SW480 (cell line): ENCODE data around the gene SLC5A10.
"Not testable (repeated sequence)": the region's sequence is repeated elsewhere in the genome, so short reads cannot be mapped to it uniquely, and the experiment has no call there.

Experiments
- DNase-seq: peaks from one replicate; pipeline ENCODE4 v3.0.0-alpha.2; 2016; ENCODE audit warnings: low spot score

The SLC5A10 gene

DNA sequence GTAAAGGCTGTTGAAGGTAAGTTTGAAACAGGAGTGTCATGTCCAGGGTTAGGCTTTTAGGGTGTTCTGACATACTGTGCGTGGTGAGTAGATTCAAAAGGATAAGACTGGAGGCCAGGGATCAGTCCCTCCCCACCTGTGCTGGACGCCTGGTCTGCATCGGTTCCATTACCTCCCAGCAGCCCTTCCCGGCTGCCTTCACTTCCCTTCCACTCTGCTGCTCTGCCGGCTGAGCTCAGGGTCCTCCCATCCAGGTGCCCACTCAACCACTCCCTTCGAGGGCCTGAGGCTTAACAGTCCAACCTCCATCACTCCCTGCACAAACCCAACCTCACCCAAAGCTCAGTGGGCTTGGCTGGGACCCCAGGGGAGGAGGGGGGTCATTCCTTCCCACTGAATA, 4.1 kb upstream of the SLC5A10 start:
- no peak for DNase-seq

DNA sequence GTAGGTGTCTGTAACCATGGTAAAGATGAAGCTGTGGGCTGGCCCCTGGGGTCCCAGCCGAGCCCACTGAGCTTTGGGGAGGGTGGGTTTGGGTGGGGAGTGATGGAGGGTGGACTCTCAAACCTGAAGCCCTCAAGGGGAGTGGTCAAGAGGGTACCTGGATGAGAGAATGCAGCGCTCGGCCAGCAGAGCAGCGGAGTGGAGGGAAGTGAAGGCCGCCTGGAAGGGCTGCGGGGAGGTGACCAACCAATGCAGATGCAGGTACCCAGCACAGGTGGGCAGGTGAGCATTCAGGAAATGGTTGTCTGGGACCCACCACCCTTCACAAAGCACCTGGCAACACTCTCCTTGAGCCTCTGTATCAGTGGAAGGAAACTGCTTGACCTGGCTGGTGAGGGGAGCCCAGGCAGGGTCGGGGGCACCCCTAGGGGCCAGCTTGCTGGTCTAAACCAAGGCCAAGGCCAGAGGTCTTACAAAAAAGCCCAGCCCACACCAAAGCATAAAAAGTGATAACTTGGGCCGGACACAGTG, 3.4 kb upstream of the SLC5A10 start:
- no peak for DNase-seq

DNA sequence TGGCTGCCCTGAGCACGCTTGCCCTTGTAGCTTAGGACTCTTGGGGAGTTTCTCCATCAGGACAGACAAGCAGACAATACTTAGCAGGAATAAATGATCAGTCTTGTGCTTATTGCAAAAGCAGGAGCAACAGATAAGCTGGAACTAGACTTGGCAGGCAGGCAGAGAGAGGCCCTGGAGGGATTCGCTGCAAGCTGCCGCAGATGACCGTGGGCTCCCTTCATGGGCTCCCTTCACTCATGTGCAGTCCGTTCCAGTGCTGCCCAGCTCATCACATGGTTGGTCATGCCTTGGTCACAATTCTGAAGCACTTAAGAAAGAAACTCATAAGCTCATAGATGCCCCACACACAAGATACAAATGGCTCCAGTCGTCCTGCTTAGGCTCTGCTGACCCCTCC, 2.4 kb upstream of the SLC5A10 start:
- DNase-seq = no peak

DNA sequence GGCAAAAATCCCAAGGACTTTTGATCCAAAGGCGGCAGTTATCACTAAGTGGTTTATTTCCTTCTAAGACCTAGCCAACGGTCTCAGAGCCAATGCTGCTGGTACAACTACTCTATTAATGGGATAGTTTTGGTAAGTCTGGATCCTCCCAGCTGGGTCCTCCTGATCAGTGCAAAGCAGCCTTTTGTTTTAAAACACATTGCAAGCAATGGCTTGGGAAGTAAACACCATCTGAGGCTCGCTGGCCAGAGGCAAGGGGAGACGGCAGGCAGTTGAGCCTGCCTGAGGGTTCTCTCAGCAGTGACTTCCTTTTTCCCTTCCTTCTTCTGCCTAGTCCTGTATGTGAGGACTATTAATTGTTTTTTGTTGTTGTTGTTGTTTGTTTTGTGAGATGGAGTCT, 1.6 kb upstream of the SLC5A10 start:
- DNase-seq = no peak

DNA sequence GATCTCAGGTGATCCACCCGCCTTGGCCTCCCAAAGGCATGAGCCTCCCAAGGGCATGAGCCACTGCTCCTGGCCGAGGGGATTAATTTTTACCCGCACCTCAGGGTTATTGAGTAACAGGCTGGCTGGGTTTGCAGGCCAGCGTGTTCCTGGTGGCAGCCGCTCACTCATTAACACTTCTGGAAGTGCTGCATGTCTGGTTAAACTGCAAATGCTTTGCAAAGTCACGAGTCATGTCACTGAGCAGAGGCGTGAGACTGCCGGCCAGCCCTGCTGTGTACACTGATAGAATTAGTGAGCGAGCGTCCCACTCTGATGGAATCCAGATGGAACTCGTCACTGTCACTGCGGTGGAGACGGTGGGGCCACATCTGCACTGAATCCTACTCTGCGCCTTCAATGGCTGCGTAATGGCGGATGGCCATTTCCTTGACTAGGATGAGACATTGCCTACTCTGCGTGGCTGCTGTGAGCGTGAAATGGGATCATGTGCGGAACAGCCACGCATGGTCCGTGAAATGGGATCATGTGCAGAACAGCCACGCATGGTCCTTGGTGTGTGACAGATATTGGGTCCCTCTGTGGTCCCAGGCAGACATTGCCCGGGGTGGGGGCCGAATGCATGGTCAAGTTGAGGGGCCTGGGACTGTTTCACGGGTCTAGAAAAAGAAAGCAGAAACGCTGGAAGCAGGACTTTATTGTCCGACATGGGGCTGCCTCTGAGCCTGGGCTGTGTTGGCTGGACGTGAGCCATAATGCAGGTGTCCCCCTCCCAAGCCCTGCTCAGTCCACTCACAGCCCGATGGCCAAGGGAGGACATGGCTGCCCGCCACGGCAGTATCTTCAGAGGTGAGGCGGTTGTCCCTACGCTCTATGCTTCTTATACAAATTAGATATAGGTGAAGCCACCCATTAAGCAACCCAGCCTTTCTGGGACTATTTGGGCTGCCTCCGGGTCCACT, 740 bp upstream of the SLC5A10 start:
- no peak for DNase-seq

DNA sequence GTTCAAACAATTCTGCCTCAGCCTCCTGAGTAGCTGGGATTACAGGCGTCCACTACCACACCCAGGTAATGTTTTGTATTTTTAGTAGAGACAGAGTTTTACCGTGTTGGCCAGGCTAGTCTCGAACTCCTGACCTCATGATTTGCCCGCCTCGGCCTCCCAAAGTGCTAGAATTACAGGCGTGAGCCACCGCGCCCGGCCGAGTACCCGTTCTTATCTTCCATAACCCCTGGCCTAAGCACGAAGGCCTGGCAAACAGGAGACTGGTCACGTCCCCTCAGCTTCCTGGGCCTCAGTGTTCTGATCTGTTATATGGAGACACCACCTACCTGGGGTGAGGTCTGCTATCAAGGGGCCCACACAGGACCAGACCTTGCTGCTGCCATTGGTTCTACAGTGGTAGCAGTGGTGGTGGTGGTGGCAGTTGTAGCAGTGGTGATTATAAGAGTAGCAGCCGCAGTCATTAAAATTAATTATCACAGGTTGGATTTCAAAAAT, 1.3 kb downstream of the SLC5A10 start:
- no peak for DNase-seq

DNA sequence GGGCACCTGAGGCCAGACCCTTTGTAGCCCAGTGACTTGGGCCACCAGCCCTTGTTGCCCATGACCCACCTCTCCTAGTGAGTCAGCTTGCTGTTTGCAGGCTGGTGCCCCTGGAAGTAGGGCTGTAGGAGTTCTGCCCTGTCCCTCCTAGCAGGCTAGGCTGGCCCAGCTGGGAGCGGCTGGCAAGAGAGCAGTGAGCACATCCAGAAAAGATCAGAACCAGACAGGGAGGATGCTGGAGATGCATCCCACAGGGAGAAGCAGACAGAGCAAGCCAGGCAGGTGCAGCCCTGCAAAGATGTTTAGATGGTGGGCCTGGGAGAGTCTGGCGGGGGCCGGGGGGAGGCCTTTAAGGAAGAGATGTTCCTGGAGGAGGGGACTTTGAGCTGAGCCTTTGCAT, 2.4 kb downstream of the SLC5A10 start:
- DNase-seq = no peak

DNA sequence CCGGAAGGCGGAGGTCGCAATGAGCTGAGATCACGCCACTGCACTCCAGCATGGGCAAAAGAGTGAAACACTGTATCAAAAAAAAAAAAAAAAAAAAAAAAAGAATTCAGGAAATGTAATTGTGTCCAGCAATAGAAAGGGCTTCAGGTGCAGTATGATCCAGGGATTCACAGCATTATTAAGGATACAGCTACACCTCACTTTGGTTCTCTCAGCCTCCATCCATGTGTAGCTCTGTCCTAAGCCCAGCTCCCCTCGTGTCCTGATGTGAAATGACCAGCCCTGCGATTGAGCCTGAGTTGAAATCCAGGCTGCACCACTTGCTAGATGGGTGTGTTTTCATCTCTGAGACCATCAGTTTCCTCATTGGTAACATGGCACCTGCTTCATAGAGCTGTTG, 3.0 kb downstream of the SLC5A10 start:
- no peak for DNase-seq

DNA sequence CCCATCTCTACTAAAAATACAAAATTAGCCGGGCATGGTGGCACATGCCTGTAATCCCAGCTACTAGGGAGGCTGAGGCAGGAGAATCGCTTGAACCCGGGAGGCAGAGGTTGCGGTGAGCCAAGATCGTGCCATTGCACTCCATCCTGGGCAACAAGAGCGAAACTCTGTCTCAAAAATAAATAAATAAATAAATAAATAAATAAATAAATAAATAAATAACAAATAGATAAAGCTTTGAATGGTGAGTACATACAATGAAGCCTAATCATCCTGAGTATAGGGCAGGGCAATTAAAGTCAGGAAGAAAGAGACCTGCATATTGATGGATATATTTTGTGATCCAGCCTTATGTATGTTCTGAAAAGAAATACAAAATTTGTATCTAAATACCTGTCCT, 4.1 kb downstream of the SLC5A10 start:
- not testable (repeated sequence) for DNase-seq

DNA sequence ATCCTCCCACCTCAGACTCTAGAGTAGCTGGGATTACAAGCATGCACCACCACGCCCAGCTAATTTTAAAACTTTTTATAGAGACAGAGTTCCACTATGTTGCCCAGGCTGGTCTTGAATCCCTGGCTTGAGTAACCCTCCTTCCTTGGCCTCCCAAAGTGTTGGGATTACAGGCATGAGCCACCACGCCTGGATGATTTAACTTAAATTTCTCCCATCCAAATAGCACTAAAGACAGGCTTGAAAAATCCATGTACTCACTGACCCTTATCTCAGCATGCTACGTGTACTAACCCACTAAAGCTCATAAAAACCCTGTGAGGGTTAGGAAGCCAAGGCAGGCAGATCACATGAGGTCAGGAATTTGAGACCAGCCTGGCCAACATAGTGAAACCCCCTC, 4.6 kb downstream of the SLC5A10 start:
- no peak for DNase-seq

DNA sequence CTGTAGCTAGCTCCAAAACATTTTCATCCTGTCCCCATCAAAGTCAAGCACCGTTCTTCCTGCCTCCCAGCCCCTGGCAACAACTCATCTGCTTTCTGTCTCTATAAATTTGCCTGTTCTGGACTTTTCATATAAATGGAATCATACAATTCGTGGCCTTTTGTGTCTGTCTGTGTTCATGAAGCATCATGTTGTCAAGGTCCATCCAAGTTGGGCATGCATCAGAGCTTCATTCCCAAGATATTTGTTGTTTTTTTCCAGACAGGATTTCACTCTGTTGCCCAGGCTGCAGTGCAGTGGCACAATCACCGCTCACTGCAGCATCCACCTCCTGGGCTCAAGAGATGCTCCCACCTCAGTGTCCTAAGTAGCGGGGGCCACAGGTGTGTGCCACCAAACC, 5.9 kb downstream of the SLC5A10 start:
- DNase-seq = no peak

DNA sequence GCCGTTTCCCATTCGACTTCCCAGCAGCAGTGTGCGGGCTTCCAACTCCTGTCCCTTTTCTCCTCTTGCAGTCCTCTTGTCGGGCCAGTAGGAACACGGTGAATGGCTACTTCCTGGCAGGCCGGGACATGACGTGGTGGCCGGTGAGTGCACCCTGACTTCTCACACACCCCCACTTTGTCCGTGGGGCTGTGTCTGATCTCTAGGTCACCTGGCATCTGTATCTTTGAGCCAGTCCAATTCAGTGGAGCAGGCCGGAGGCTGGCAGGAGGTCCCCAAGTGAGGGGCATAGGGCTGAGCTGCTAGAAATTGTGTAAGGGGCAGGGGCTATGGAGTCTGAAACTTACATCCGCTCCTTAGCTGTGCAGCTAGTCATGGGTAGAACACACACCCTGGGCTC, 6.6 kb downstream of the SLC5A10 start:
- no peak for DNase-seq

DNA sequence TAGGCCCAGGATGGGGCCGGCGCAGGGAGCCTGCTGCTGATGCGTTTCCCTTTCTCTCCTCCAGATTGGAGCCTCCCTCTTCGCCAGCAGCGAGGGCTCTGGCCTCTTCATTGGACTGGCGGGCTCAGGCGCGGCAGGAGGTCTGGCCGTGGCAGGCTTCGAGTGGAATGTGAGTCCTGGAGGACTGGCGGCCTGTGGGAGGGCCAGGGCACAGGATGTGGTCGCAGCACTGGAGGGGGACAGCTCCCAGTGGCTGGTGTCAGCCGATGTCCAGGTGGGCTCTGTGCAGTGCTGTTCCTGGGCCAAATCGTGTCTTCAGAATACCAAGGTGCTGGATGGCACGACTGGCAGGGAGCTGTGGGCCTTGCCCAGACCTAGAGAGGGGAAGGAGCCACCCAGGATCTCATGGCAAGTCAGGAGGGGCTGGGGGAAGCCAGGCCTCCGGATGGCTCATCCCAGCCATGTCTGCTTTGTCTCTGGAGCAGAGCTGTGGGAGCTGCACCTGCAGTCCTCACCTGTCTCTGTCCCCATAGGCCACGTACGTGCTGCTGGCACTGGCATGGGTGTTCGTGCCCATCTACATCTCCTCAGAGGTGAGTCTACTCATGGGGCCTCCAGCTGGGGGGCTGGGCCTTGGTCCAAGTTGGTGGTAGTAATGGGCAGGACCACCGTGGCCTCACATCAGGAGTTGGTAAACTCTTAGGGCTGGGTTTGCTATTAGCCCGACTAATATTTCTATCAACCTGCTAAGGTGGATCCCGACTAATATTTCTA, 7.3 kb downstream of the SLC5A10 start:
- DNase-seq = peak; percentile 29

DNA sequence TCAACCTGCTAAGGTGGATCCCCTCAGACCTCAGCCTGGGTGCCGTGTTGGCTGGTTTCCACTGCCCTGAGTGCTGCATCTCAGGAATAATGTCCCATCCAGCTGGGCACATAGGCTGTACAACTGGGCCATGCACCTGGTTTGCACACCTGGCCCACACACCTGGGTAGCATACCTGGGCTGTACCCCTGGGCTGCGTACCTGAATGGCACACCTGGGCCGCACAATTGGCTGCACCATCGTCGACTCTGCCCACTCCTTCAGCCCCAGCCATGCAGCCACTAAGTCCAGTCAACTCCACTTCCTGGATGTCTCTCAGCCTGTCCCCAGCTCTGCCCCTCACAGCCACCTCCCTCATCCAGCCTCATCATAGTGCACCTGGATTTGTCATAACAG, 7.9 kb downstream of the SLC5A10 start:
- DNase-seq = no peak

DNA sequence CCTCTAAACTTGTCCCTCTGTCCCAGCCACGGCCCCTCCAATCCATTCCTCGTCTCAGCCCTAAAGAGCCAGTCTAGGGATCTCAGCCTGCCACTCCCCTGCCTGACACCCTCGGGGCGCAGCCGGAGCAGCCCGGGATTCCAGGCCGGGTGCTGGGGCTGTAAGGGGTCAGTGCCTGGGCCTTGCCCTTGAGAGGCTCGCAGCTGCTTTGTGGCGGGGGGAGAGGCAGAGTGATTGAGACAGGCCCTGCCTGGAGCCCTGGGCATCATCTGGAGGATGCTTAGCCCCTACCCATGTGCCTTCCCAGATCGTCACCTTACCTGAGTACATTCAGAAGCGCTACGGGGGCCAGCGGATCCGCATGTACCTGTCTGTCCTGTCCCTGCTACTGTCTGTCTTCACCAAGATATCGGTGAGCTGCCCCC, 8.3 kb downstream of the SLC5A10 start:
- DNase-seq = no peak

DNA sequence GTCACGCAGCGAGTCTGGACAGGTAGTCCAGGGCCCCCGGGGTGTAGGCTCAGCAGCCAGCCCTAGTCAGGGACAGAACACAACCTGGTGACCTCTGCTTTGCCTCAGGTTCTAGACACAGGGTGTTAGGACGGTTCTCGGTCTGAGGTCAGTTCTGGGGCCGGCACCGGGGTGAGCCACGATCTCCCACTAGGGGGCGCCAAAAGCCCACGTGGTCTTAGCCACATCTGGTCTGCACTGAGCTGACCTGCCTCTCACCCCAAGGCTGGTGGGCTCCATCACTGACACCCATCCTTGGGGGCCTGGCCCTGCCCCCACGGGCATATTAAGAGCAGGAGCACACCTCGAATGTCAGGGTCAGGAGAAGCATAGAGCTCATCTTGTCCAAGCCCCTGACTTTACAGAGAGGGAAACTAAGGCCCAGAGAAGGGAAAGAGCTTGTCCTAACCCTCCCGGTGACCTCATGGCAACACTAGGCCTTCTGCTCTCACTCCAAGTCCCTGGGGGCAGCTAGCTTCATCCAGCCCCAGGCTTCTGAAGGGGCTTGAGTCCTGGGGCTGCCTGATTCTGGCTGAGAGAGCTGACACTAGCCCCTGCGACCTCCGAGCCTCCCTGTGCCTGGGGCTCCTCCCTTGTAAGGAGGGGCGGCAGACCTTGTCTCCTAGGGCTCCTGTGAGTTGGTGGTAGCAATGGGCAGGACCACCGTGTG, 9.0 kb downstream of the SLC5A10 start:
- peak; percentile 55 for DNase-seq

DNA sequence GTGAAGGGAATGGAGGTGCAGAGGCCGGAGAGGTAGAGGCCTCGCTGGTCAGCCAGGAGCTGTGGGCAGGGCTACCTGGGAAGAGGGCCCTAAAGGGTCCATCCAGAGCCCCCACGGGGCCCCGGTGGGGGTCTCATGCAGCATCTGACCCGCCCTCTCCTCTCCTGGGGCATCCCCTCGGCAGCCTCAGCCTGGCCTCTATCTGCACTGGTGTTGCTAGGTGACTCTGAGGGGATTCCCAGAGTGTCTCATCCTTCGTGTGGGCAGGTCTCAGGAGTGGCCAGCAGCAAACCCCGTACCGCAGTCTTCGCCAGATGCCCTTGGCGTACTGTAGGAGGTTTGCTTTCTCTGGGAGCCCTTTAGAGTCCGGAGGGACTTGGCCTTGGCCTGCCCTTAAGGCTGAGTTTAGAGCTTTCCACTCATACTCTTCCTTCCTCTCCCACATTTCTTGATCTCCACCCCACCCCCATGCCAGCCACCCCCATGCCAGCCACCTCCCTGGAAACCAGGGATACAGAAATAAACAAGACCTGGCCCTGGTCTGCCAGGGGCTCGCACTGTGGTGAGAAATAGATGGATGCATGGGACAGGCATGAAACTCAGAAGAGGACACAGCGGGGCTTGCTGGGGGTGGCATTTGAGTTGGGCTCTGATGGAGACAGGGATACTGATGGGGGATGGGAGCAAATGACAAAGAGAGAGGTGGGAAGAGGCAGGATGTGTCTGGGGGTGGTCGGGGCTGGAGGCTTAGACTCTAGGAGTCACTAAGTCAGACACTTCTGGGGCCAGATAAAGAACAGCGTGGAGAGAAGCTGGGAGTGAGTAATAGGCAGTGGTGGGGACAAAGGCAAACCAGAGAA, 9.9 kb downstream of the SLC5A10 start:
- DNase-seq = no peak

DNA sequence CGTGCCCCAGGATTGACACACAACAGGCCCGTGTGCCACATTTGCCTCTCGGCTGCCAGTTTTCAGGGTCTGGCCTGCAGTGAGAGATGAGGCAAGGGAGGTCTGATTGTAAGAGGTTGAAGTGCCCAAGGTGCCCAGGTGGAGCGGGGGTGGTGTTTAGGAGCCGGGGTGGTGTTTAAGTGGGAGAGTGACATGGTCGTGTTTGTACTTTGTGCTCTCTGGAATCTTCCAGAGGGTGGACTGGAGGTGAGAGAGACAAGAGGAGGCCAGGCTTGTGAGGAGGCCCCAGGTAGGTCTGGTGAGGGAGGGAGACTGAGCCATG, 10.5 kb downstream of the SLC5A10 start:
- no peak for DNase-seq

DNA sequence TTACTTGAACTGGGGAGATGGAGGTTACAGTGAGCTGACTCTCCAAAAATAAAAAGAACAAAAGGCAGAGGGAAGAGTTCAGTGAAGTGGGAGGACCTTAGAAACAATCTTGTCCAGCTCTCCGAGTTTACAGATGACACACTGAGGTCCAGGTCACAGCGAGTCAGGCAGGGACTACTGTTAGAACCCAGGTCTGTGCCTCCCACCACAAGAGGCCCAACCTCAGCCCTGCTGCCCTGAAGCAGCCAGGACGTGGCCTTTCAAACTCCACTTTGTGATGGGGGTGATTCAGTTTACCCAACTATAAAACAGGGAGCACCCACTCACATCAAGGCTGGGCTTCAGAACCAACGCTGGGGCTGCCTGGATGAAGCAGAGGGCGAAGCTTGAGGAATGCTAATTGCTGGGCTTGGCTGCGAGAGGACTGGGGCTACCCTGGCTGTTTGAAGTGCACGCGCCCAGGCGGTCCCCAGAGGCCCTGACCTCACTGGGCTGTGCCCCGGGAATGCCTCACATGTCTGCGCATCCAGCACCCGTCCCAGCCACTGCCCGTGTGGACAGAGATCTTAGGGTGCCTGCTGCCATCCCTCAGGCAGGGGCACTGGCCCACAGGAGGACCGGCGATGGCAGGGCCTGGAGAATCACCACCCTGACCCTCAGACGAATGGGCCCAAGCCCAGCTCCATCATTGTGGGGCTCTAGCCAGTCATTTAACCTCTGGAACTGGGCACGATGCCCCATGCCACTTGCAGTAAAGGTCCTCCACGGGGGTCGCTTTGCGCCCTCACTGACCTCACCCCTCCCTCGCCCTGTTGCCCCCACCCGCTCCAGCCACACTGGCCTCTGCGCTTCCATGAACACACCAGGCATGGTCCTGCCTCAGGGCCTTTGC, 11.4 kb downstream of the SLC5A10 start:
- peak; percentile 79 for DNase-seq

DNA sequence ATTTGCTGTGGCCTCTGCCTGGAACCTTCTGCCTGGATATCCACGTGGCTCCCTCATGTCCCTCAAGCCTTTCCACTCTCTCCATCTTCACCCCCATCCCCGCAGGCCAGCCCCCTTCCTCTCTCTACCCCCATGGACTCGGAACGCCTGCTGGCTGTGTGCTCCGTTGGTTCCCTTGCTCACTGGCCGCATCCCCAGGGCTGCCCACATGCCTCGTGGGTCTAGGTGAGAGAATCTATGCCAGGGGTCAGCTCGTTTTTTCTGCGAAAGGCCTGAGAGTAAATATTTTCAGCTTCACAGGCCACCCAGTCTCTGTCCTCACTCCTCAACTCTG, 12.0 kb downstream of the SLC5A10 start:
- no peak for DNase-seq
